Measurements from ENCODE around the gene RTP5.

The RTP5 gene

GRCh38 chr2:241858206-241859016 is 11.1 kb upstream of the RTP5 start, which contains the start of gene PDCD1:
Gene PDCD1 (minus strand): TSS chr2:241858894. CDS start chr2:241858838, 56 bp downstream.
- DNase-seq: peak in 3 of 4 experiments; percentile 29 to 46 (median 44)

GRCh38 chr2:241859017-241859435 is 10.5 kb upstream of the RTP5 start:
- DNase-seq: no peak

- DNase-seq: peak in 2 of 4 experiments; percentile 32 to 47
These were observed 9.9 kb upstream of the RTP5 start for GRCh38 chr2:241859436-241860183.

- DNase-seq: no peak
These were observed 9.1 kb upstream of the RTP5 start for GRCh38 chr2:241860184-241861078.

- no peak for DNase-seq
These were observed 8.3 kb upstream of the RTP5 start for GRCh38 chr2:241861264-241861663.

GRCh38 chr2:241862093-241862492 is 7.4 kb upstream of the RTP5 start:
- DNase-seq: no peak

GRCh38 chr2:241862775-241863535 is 6.6 kb upstream of the RTP5 start:
- no peak for DNase-seq

GRCh38 chr2:241863536-241863954 is 6.0 kb upstream of the RTP5 start:
- DNase-seq: no peak

- DNase-seq: no peak
These were observed 5.2 kb upstream of the RTP5 start for GRCh38 chr2:241864168-241864849.

- DNase-seq: no peak
These were observed 4.7 kb upstream of the RTP5 start for GRCh38 chr2:241864850-241865213.

GRCh38 chr2:241865416-241865956 is 4.0 kb upstream of the RTP5 start:
- no peak for DNase-seq

GRCh38 chr2:241865957-241866789 is 3.4 kb upstream of the RTP5 start:
- DNase-seq: no peak

- DNase-seq: no peak
These were observed 2.5 kb upstream of the RTP5 start for GRCh38 chr2:241866790-241867645.

GRCh38 chr2:241867776-241868420 is 1.6 kb upstream of the RTP5 start:
- no peak for DNase-seq

GRCh38 chr2:241868661-241869081 is 858 bp upstream of the RTP5 start:
- DNase-seq: no peak

- no peak for DNase-seq
These were observed 582 bp downstream of the RTP5 start for GRCh38 chr2:241870081-241870541.

- no peak for DNase-seq
These were observed 1.3 kb downstream of the RTP5 start for GRCh38 chr2:241870611-241871537.
